Keratinocyte (primary cell): ENCODE results near the gene STK32B.

Source experiments
- CTCF ChIP-seq, 3 experiments: IDR thresholded peaks in 1 of 3; conservative IDR thresholded peaks in 1 of 3; optimal IDR thresholded peaks in 1 of 3; 2 replicates in 2 of 3; 3 replicates in 1 of 3; pipeline versions ENCODE3 to v1.5.1; 2011; ENCODE audit warnings: low read length in 3 of 3, mild to moderate bottlenecking in 3 of 3, moderate library complexity in 2 of 3, control low read depth in 1 of 3, inconsistent platforms in 1 of 3; ENCODE audit not compliant: insufficient read depth in 2 of 3; ENCODE audit errors: extremely low read depth in 1 of 3
- EZH2 ChIP-seq: IDR thresholded peaks from one replicate; pipeline ENCODE4 v1.6.1; 2012; ENCODE audit warnings: inconsistent platforms, mild to moderate bottlenecking, low read length, moderate library complexity

- TF ChIP-seq CTCF (optimal IDR thresholded peaks at IDR 0.05 in 1 of 3, IDR thresholded peaks at IDR 0.05 in 1 of 3, conservative IDR thresholded peaks at IDR 0.05 in 1 of 3; ENCODE audit: extremely low read depth in 1 of 3, insufficient read depth in 2 of 3, low read length in 3 of 3) (no peak), EZH2 (no peak)
These were observed 323.3 kb downstream of the STK32B start for GRCh38 chr4:5374592-5374991.
